Fibroblast of peridontal ligament (primary cell): Measurements from ENCODE around the gene MAMDC2.

Experiments used
- DNase-seq: peaks from one replicate; pipeline ENCODE4 v3.0.0-alpha.2; 2010; ENCODE audit errors: extremely low read depth

Gene MAMDC2

DNA sequence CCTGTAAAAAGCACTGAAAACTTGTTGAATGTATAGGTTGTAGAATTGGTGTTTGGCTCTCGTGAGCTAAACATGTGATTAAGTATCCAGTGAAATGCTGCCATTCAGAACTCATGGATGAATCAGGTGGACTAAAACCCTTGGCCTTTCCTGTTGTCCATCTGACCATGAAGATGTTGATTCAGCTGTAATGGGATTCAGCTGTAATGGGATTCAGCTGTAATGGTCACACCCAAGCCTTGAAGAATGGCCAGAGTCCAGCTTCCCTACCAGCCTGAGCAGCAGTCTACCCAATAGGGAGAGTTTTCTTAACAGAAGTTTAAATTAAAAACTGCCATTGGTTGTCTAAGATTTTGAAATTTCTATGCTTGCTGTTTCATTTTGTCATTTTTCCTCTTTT, 18.1 kb downstream of the MAMDC2 start:
- peak; percentile 80 for DNase-seq

DNA sequence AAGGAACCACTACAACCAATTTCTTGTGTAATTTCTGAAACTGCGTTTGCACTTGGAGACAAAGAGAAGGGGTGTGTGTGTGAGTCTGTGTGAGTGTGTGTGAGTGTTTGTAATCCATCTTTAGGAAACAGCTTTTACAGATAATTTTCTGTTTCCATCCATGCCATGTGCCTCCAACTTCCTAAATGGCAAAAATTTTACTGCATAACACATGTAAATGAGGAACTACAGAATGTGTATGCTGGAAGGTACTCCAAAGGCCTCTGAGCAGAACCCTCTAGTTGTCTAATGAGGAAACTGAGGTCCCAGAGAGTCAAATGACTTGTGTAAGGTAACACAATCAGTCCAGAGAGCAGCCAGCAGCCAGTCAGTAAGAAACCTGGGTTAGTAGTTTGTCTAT, 20.8 kb downstream of the MAMDC2 start:
- no peak for DNase-seq

DNA sequence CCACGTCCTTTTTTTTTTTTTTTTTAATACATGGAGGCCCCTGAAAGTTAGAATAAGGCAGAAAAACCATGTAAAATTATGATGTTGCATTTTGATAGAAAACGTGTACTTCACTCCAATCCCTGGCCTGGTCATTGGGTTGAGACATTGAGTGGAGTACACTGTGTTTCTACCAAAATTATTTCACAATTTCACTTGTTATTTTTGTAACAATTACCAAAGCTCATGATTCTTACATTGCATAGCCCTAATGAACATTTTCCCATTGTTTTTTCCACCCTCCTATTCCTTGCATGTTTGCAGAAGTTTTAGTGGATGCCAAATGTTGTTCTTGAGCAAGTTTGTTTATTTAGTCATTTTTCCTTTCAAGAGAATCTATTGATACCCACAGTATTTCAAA, 21.9 kb downstream of the MAMDC2 start:
- no peak for DNase-seq

DNA sequence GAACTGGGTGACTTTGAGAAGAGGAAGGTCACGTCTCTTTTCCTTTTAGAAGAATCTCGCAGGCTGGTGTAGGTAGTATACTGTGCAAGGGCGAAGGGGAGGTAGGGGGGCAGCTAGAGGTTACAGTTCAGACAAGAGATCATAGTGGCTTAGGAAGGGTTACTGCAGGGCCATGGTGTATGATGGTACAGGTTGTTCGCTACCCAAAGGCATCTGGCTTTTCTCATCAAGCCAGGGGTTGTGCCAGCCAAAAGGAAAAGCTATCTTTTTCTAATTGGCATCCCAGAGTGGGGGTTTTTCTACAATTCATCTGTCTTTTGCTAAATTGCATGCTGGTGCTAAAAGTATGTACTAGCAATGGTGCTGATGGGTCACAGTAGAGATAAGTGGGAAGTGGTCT, 22.8 kb downstream of the MAMDC2 start:
- DNase-seq: no peak

DNA sequence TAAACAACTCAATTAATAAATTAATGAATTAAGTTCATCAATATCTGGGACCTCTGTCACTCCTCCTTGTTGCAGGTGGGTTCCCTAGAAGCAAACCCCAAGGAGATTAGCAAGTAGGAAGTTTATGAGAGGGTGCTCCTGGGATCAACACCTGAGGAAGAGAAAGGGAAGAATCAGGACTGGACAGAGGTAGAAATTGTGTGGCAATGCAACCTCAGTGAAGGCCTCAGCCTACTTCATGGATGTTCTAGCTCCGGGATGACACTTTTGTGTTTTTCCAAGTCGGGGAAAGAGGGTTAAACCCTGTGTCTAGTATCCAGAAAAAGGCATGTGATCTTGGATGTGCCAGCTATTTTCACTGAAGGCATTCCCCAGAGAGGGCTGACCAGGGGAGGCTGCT, 23.2 kb downstream of the MAMDC2 start:
- DNase-seq: no peak

DNA sequence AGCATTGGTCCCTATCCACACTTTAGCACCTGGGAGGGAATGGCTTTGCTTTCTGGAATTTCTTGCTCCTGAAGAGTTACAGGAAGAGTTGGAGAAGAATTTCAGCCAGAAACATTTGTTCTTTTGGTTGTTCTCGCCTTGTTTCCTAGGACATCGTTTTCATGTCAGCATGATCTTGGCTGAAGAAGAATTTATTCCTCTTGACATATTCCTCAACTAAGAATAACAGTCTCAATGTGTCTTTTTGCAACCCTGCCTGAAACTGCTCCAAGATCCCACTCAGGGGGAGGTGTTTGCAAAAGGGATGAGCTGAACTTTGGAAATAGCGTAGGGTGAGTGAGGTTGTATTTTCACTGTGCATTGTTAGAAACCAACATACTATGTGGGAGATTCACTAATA, 26.1 kb downstream of the MAMDC2 start:
- no peak for DNase-seq

DNA sequence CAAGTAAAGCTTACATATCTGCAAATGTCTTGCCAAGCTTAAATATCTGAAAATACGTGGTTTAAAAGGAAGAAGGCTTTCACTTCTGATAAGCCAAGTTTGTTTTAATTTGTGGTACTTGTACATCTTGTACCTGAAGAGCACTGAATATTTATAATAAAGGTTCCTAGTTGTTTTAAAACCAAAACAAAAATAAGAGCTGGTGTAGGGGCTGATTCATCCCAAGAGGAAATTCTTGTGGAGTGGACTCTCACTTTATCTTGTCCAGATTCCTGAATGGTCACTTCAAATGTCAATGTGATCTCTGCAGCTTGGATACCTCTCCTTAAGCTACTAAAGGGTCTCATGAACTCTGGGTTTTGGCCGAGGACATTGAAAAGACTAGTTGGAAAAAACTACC, 29.5 kb downstream of the MAMDC2 start:
- DNase-seq: no peak

DNA sequence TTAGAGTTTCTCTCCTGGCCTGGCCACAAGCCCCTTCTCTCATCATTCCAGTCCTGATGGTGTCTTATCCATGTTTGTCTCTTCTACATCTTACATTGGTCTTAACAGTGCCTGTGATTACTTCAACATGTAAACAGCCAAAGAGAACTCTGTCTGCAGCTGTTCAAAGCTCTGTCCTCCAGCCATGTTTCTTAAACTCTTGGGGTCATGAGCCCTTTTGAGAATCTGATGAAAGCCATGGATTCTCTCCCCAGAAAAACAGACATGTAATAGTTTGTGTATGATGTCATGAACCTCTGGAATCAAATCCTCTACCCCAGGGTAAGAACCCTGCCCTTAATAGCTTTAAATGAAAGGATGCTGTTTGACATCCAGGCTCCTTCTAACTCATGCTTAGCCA, 30.1 kb downstream of the MAMDC2 start:
- DNase-seq: peak; percentile 18

DNA sequence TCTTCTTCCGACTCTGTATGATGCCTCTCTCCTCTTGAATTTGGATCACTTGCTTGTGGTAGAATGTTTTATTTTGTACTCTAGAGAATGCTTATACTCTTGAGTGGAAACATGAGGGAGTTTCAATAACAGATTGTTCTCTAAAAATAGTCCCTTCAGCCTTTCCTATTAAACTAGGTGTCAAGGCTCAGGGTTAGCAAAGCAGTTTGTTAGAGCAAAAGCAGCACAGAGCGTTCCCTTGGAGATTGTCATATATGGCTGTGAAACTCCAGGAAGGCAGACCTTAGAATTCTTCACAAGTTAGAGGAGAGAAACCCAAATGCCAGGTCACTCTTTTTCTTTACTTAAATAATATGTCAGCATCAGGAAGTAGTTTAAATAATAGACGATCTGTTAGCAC, 33.0 kb downstream of the MAMDC2 start:
- no peak for DNase-seq

DNA sequence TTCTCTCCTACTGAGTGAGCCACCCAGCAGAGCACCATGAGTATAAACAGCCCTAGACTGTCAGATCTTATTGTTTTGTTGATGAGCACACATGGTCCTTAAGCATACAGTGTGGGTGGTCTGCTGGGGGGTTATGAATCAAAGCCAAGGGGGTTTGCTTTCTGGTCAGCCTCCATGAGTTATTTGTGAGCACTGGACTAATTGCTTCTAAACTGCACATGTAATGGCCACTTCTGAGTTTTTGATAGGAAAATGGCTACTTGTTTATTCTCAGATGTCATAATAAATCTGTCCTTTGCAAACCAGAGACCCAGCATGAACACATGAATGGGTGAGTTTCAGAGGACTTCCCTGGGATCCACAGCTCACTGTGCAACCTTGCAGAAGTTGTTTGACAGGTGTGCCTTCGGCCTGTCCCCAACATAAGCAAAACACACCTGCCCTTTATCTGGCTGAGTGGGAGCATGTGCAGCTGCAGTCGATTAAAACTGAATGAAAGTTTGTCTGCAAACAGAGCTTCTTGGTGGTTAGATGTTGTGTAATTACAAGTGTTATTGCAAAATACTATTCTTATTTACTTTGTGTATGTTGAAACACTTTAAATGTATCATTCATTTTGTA, 35.9 kb downstream of the MAMDC2 start:
- peak; percentile 70 for DNase-seq

DNA sequence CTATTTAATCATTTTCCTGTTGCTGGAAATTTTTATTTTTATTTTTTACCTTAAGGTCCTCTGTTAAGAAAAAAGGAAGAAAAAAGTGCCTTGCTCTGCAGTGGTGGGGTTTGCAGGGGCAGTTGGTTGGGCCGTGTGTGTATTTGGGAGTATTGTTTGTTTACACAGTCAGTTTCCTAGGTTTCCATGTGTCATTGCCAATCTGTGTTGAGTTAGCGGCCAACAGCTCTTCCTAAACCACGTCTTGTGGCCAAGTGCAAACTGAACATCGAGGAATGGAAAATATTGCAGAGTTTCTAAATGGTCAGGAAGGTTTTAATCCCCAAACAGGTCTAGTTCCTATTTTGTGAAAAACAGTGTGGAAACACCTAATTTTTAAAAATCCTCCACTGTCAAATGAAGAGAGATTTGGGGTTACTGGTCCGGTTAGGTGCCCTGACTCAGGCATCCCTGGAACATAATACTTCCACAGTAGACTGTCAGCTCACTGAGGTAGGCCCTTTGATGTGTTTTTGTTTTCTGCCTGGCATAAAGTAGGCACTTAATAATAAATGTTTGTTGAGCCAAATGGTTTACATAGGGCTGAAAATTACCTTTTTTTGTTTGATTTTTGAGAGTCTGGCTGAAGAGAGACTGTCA, 37.0 kb downstream of the MAMDC2 start:
- peak; percentile 81 for DNase-seq

DNA sequence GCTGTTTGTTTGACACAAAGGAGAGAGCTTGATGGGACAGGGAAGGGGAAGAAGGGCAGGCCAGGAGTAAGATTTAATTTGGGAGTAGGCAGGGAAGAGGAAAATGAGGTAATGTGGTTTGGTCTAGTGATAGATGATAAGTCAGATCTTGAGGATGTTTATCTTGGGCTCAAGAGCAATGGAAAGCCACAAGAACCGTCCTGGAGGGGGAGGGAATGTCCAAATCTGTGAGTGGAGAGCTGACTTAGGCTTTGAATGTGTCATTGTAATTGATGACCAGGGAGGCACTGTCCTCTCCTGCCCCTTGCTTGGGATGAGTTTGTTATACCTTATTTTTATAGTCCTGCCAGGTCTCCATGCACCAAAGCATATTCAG, 37.5 kb downstream of the MAMDC2 start:
- peak; percentile 59 for DNase-seq

DNA sequence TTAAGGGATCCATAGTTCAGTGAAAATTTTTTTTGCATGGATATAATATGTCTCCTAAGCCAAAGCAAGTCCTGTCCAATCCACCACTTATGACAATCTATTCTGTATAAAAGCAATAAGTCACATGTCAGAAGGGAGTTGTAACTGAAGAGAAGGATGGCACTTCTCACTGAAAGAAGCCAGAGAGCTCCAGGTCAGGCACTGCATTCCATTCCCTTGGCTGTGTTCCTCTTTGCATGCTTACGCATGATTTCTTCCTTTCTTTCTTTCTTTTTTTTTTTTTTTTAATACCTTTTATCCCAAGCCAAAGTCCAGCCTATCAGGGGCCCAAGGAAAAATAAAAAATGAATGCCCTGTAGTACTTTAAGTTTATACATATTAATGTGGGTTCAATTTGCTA, 39.8 kb downstream of the MAMDC2 start:
- DNase-seq: no peak

DNA sequence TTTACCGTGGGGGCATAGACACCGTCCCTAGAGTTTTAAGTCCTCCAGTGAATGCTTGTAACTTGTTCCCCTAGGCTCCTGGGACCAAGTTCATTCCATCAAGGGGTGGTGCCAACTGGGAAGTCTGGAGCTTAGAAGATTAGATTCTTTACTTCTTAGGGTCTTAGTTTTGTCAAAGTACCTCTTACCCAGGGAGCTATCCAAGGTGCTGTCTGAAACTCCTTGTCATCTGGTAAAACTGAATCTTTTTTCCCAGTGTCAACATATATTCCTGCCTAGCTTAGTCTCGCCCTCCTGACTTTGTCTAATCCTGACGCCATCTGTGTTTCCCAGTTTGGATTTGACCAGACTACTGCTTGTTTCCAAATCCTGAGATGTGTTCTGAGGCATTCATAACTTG, 41.6 kb downstream of the MAMDC2 start:
- DNase-seq: peak; percentile 62

DNA sequence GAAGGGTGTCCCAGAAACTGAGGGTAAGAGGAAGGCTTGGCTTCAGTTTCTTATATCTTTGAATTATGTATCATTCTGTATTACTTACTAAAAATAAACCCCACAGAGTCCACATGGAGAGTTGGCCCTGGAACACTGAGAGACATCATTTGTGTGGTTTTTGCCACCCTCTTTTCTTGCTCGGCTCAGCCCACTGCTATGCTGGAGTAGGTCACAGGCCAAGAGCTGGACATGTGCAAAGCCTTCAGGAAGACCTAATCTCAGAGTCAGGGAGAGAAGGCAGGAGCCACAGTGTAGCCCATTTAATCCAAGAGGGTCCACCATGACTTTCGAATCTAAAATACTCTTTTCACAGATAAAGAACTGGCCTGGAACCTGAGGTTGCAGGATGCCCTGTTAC, 47.5 kb downstream of the MAMDC2 start:
- no peak for DNase-seq

DNA sequence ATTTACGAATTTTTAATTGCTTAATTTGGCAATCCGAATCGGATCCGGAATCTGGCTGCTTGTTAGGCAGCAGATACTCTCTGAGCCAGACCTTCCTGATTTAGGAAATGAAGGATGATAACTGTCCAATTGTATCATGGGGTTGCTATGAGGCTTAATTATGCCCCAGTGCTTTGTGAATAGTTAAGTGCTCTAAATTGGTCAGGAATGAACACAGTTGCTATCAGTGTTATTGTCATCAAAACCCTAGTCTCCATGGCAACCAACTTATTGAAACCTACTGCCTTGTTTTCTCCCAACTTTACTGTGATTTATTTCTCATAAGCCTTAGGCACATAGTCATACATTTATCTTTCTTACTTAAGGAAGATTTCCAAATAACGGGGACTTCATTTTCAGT, 47.9 kb downstream of the MAMDC2 start:
- no peak for DNase-seq

DNA sequence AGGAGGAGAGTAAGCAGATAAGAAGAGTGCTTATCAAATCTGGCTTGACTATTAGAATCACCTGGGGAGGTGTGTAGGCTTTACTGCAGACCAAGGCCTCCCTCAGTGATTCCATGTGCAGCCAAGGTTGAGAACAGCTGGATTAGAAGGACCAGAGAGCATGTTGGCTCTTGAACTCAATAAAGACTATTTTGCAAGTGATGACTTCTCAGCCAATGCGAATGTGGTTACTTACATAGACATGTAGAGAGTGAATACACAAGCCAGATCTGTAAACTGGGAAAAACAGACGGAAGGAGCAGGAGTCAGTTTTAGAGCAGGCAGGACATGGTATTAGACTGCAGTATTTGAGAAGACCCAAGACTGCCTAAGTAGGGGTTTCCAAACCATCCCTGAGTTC, 48.5 kb downstream of the MAMDC2 start:
- no peak for DNase-seq

DNA sequence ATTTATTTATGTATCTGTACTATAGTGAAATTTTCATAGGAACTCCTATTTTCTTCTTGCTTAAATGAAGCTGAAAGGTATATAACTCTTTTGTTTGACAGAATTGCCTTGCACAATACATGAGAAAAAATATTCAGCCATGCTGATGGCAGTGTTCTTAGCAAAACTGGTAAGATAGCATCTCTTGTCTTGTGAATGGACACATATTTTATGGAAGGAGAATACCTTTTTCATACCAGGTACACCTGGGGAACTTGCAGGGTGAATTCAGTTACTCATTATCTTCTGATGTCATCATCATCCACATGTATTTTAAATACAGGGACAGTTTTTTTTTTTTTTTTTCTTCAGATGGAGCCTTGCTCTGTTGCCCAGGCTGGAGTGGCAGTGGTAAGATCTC, 49.4 kb downstream of the MAMDC2 start:
- DNase-seq: no peak

DNA sequence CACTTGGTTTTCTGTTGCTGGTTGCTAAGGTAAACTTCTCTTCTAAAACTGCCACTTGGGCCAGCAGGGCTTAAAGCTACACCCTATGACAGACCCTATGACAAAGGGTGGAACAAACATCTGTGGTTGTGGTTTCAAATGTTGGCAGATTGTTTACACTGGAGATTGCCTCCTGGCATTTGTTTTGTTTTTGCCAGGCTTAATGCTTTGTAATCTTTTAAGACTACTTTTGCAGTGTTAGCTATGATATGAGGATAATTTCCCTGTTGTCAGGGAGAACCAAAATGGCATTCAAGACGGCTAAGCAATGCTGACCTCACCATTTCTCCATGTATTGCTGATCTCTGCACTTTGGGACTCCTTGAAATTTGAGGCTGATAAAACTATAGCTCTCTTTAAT, 50.3 kb downstream of the MAMDC2 start:
- DNase-seq: peak; percentile 50

DNA sequence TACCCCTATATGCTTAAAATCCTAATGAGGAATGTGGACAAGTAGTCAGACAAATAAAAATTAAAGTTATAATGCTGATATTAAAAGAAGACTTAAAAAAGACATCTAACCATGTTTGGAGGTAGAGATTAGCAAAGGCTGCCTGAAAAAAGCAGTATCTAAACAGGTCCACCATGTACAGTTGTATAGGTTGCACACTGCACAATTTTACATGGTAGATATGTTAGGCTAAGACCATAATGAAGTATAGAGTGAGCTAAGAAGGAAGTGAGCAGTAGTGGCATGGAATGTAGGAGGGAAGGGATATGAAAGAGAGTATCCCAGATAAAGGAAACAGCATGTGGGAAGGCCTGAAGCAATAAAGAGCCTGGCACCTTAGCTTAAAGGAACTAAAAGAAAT, 51.1 kb downstream of the MAMDC2 start:
- no peak for DNase-seq

DNA sequence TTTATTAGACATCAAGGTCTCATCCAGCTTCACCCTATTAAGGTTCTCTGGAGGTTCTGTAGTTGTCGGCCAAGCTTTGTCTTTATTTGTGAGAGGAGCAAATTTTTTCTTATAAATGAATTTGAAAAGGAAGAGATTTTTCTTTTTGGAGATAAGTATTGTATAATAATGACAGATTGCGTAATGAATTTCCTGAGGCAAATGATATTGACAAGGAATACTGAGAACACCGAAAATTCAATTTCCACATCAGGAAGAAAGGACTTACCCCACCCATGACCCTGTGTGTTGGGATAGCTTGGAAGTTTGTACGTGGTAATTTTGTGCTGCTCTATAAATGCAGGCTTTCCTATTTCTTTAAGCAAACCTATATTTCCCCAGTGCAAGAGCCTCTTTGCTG, 53.5 kb downstream of the MAMDC2 start:
- DNase-seq: no peak

DNA sequence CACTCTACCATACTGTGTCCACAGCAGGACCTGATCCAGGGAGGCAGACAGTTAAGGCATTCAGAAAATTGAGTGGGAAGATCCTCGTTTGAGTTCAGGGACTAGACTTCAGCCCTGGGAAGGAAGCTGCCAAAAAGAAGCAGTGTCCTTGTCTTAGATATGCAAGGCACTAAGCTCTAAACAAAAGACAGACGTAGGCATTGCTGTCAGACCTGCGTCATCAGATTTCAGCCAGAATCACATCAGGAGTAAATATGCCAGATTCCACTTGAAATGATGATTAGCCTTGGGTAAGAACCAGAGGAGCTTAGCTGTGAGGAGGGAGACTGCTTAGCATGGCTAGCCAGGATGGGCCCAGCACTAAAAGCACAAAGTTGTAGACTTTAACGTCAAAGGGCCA, 56.7 kb downstream of the MAMDC2 start:
- DNase-seq: peak; percentile 43

DNA sequence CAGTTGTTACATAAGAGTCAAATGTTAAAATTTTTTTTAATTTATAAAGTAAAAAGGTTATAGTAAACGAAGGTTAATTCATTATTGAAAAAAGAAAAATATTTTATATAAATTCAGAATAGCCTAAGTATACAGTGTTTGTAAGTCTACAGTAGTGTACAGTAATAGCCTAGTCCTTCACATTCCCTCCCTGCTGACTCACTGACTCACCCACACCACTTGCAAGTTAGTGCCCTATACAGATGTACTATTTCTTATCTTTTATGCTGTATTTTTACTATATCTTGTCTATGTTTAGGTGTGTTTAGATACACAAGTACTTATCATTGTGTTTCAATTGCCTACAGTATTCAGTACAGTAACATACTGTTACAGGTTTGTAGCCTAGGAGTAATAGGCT, 57.6 kb downstream of the MAMDC2 start:
- peak; percentile 34 for DNase-seq

DNA sequence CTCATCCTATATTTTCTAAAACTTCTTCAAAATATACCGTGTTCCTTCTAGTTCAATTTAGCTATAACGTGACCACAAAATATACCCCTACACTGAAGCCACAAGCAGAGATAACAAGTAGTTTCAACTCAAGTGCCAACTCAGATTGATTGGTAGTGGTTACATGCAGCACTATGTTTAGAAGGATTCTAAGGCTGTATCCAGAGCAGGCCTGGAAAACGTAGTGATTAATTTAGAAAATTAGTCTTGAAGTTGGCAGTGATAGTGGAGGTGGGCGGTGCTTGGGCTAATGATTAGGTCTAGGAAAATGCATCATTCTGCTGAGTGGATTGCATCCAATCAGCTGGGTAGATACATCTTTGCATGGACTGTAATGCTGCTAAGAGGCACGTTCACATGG, 61.5 kb downstream of the MAMDC2 start:
- DNase-seq: no peak
